GM18520 (cell line): Measurements from ENCODE around the gene KIF2C.
"Not testable (repeated sequence)": the region's sequence is repeated elsewhere in the genome, so short reads cannot be mapped to it uniquely, and the experiment has no call there.

Source experiments
- ATAC-seq: cut with Tn5 transposase; IDR thresholded peaks from one replicate; pipeline ENCODE4 v1.9.1; 2021; ENCODE audit not compliant: unreplicated experiment

The KIF2C gene

GRCh38 chr1:44810101-44810761 is 70.6 kb downstream of the KIF2C start:
- ATAC-seq, result no peak

GRCh38 chr1:44810762-44811105 is 71.1 kb downstream of the KIF2C start:
- not testable (repeated sequence) for ATAC-seq

GRCh38 chr1:44811234-44811633 is 71.6 kb downstream of the KIF2C start:
- ATAC-seq, result no peak

- ATAC-seq, result no peak
These were observed 73.3 kb downstream of the KIF2C start for GRCh38 chr1:44812822-44813543.

- ATAC-seq, result not testable (repeated sequence)
These were observed 76.3 kb downstream of the KIF2C start for GRCh38 chr1:44815926-44816325.

GRCh38 chr1:44817307-44817706 is 77.7 kb downstream of the KIF2C start:
- ATAC-seq, result no peak
